Calu3 (cell line): ENCODE results near the gene CACNA1E. TPM values are rescaled to one million over a fixed set of nuclear protein-coding genes. Genes with fewer than 3 reads are reported as not detected.

Experiments used
- BruUV-seq: library from RNA; stranded (reverse); fragments of 400-500 nt; replicated peaks from 2 replicates; lab custom pipeline; 2021; lab: Mats Ljungman, UMichigan
- CTCF ChIA-PET: fragments of 300-600 bp; sonication (Branson Sonifier 250); formaldehyde crosslinking; loops from one replicate; lab custom pipeline; 2022; ENCODE audit warnings: antibody characterized with exemption; lab: Charles Lee
- DNase-seq: peaks from one replicate; pipeline ENCODE4 v3.0.0; 2022
- H3K27ac Mint-ChIP-seq: one replicate; pipeline ENCODE4 v1.8.0; 2022; ENCODE audit warnings: mixed read lengths; ENCODE audit not compliant: unreplicated experiment
- H3K27me3 Mint-ChIP-seq: one replicate; pipeline ENCODE4 v1.8.0; 2022; ENCODE audit warnings: mixed read lengths; ENCODE audit not compliant: unreplicated experiment
- H3K36me3 Mint-ChIP-seq: one replicate; pipeline ENCODE4 v1.8.0; 2022; ENCODE audit warnings: mild to moderate bottlenecking, moderate library complexity, mixed read lengths; ENCODE audit not compliant: insufficient read depth, unreplicated experiment
- H3K4me1 Mint-ChIP-seq: one replicate; pipeline ENCODE4 v1.8.0; 2022; ENCODE audit warnings: mild to moderate bottlenecking, low read depth, mixed read lengths; ENCODE audit not compliant: unreplicated experiment
- H3K4me3 Mint-ChIP-seq: one replicate; pipeline ENCODE4 v1.8.0; 2022; ENCODE audit warnings: mild to moderate bottlenecking, low read depth, moderate library complexity, mixed read lengths; ENCODE audit not compliant: unreplicated experiment
- H3K9me3 Mint-ChIP-seq: one replicate; pipeline ENCODE4 v1.8.0; 2022; ENCODE audit warnings: low read depth, mixed read lengths; ENCODE audit not compliant: unreplicated experiment
- intact Hi-C: fragments of 100-400 bp; cut with micrococcal nuclease; formaldehyde crosslinking; loops from one replicate; pipeline ENCODE4 v1.10.0; 2022; ENCODE audit not compliant: unreplicated experiment
- total RNA-seq: library from RNA; stranded (reverse); gene quantifications from 2 replicates; pipeline ENCODE4 v1.2.3, GENCODE V29; 2022
- TF ChIP-seq, protein P1 (sequence below): fragments of 200-600 bp; IDR thresholded peaks from one replicate; pipeline ENCODE4 v1.8.0; 2022; ENCODE audit warnings: antibody characterized with exemption; ENCODE audit not compliant: unreplicated experiment

The CACNA1E gene
- total RNA-seq, 1 experiment from 2014 or later: not detected

DNA sequence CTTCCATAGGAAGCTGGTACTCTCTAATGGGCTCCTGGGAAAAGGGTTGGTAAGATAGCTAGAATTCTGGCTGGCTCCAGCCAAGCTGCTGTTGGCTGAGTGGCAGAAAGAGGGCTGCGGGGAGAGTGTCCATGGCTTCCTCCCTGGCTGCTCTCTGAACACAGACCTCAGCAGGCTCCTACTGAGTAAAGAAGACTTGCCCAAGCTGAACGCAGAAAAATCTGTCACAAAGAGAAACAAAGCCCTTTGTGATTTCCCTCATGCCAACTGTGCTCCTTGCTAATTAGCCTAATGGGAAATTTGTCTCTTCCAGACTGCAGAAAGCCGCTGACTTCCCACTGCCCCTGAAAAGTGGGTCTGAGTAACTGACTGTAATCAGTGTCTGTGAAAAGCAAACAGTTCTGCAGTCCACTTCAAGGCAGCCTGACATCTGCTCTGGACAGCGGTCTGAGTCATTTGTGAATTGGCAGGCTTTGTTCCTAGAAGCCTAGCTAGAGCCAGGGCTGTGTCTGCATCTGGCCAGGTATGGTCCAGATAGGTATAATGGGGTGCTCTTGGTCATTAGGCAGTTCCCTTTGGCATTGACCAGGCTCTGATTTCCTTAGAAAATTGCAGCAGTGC lies 295.4 kb downstream of the CACNA1E start:
- H3K27me3 Mint-ChIP-seq: peaks cover 49% of the 10 kb centered on the region
- no peaks in the 10 kb centered on the region for H3K36me3 Mint-ChIP-seq
- no peaks in the 10 kb centered on the region for H3K9me3 Mint-ChIP-seq
- CTCF ChIA-PET: no interaction called here
- intact Hi-C loops: no loop called here
- DNase-seq: no peak
- TF ChIP-seq, protein P1, sequence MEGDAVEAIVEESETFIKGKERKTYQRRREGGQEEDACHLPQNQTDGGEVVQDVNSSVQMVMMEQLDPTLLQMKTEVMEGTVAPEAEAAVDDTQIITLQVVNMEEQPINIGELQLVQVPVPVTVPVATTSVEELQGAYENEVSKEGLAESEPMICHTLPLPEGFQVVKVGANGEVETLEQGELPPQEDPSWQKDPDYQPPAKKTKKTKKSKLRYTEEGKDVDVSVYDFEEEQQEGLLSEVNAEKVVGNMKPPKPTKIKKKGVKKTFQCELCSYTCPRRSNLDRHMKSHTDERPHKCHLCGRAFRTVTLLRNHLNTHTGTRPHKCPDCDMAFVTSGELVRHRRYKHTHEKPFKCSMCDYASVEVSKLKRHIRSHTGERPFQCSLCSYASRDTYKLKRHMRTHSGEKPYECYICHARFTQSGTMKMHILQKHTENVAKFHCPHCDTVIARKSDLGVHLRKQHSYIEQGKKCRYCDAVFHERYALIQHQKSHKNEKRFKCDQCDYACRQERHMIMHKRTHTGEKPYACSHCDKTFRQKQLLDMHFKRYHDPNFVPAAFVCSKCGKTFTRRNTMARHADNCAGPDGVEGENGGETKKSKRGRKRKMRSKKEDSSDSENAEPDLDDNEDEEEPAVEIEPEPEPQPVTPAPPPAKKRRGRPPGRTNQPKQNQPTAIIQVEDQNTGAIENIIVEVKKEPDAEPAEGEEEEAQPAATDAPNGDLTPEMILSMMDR: no peak
- no peaks in the 10 kb centered on the region for H3K4me1 Mint-ChIP-seq
- H3K4me3 Mint-ChIP-seq: no peak overlapping the region
- H3K27ac Mint-ChIP-seq: no peak overlapping the region
- no TSS peak for BruUV-seq

DNA sequence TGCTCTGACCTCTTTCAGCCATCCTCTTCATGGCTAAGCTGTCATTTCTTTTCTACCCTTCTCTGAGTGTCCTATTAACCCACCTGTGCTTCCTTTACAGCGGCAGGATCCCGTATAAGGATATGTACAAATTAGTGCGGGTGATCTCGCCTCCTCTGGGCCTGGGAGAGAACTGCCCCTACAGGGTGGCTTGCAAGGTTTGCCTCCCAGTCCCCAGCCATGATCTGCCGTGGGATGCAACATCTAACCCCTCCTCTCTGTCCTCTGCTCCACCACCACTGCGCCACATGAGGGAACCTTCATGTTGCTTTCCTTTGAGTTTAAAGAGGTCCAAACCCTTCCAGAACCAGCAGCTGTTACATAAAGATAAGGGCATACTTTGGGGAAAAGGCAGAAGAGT lies 296.0 kb downstream of the CACNA1E start:
- no peak for DNase-seq
- H3K36me3 Mint-ChIP-seq: no peaks in the 10 kb centered on the region
- H3K27ac Mint-ChIP-seq: no peak overlapping the region
- no peaks in the 10 kb centered on the region for H3K9me3 Mint-ChIP-seq
- intact Hi-C loops: no loop called here
- H3K27me3 Mint-ChIP-seq: peaks cover 49% of the 10 kb centered on the region
- H3K4me3 Mint-ChIP-seq: no peak overlapping the region
- CTCF ChIA-PET: no interaction called here
- no TSS peak for BruUV-seq
- no peaks in the 10 kb centered on the region for H3K4me1 Mint-ChIP-seq
- TF ChIP-seq, protein P1: no peak

DNA sequence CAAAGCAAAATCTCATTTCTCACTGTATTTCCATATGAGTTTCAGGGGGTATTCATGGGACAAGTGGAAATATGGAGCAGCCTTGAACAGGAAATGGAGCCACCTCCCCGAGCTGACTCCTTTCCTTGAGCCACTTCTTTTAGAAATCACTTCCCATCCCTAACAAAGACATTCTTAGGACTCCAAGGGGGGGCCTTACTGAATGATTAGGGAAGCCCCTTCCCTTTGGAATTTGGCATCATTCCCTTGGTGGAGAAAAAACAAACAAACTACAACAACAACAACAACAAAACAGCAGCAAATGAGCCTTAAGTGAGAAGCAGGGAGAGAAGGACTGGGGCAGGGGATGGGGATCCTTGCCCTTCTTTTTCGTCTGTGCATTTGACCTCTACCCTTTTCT lies 299.9 kb downstream of the CACNA1E start:
- CTCF ChIA-PET: no interaction called here
- no TSS peak for BruUV-seq
- TF ChIP-seq, protein P1: no peak
- H3K4me1 Mint-ChIP-seq: no peaks in the 10 kb centered on the region
- no peak overlapping the region for H3K27ac Mint-ChIP-seq
- no peaks in the 10 kb centered on the region for H3K9me3 Mint-ChIP-seq
- no peak for DNase-seq
- no peak overlapping the region for H3K4me3 Mint-ChIP-seq
- no peaks in the 10 kb centered on the region for H3K36me3 Mint-ChIP-seq
- H3K27me3 Mint-ChIP-seq: peaks cover 61% of the 10 kb centered on the region
- intact Hi-C loops: no loop called here

DNA sequence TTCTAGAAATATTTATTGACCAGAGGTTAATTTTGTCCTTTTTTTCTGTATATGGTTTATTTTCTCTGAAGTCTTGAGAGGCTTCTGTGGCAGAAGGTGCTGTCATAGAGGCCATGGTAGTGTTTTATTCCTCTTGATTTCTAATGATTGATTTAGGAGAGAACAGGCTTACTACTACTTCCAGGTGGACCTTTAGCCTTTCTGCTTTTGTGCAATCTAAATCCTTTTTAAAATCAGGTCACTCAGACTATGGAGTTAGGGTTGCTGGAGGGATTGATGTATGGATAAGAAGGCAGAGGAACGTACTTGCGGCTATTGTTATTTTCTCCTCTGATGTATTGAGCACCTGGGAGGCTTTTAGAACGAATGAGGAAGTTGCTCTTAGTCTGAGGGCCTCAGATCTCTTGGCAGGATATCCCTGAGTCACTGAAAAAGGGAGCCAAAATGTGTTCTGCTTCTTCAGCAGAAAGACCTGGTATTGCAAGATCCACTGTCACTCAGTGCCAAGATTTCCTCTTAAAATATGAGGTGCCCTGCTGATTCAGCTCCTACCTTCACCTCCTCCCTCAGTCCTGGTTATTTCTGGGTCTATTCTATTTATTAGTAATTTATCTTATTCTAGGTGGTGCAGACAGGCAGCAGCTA lies 300.8 kb downstream of the CACNA1E start:
- CTCF ChIA-PET: no interaction called here
- Mint-ChIP-seq H3K9me3 (no peaks in the 10 kb centered on the region), H3K36me3 (no peaks in the 10 kb centered on the region), H3K27ac (no peak overlapping the region), H3K27me3 (peaks cover 64% of the 10 kb centered on the region), H3K4me3 (no peak overlapping the region), H3K4me1 (no peaks in the 10 kb centered on the region)
- intact Hi-C loops: no loop called here
- no peak for DNase-seq
- TF ChIP-seq, protein P1: no peak
- BruUV-seq: no TSS peak
